ENCODE measurements around the gene TTC27.

TTC27 gene

DNA sequence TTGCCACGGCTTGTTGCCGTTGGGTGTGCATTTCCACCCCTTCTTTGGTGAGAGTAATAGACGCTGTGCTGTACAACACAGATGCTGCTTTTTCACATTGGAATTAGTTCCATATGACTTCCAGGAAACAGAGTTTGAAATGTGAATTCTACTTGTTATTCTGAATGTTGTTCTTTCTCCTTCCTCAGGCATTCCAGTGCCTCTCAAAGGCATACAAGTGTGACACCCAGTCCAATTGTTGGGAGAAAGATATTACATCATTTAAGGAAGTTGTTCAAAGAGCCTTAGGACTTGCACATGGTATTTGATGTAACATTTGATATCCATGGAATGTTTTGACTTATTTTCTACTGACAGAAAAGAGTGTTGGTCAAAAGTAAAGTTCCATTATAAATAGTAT is 184.5 kb downstream of the TTC27 start:
- no peak for DNase-seq (ENCODE audit: low read depth, low spot score)
- no peak overlapping the region for H3K4me3 ChIP-seq (ENCODE audit: low read depth, low read length)
- TF ChIP-seq, protein P1, sequence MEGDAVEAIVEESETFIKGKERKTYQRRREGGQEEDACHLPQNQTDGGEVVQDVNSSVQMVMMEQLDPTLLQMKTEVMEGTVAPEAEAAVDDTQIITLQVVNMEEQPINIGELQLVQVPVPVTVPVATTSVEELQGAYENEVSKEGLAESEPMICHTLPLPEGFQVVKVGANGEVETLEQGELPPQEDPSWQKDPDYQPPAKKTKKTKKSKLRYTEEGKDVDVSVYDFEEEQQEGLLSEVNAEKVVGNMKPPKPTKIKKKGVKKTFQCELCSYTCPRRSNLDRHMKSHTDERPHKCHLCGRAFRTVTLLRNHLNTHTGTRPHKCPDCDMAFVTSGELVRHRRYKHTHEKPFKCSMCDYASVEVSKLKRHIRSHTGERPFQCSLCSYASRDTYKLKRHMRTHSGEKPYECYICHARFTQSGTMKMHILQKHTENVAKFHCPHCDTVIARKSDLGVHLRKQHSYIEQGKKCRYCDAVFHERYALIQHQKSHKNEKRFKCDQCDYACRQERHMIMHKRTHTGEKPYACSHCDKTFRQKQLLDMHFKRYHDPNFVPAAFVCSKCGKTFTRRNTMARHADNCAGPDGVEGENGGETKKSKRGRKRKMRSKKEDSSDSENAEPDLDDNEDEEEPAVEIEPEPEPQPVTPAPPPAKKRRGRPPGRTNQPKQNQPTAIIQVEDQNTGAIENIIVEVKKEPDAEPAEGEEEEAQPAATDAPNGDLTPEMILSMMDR (IDR thresholded peaks at IDR 0.05; ENCODE audit: low read depth, low read length), result no peak
- in situ Hi-C loops (cut with HindIII; ENCODE audit: low sequenced_read_pairs), result no loop called here

- in situ Hi-C loops (cut with HindIII; ENCODE audit: low sequenced_read_pairs), result no loop called here
- TF ChIP-seq, protein P1 (IDR thresholded peaks at IDR 0.05; ENCODE audit: low read depth, low read length), result no peak
- no peak overlapping the region for H3K4me3 ChIP-seq (ENCODE audit: low read depth, low read length)
- no peak for DNase-seq (ENCODE audit: low read depth, low spot score)
Observed at GRCh38 chr2:32820088-32820487, 192.2 kb downstream of the TTC27 start.

DNA sequence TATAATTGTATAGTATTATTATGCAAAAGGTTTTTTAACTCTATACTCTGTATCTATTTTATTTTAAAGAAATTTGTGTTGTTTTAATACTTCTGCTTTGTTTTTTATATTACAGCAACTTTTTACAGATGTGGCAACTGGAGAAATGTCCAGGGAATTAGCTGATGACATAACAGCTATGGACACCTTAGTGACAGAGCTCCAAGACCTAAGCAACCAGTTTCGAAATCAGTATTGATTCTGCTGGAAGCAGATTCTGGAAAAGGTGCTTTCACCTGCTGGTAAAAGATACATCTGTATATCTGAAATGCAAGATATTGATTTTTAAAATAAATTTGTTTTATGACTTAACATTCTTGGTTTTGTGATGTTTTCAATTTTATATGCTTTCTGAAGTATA is 192.9 kb downstream of the TTC27 start:
- TF ChIP-seq, protein P1 (IDR thresholded peaks at IDR 0.05; ENCODE audit: low read depth, low read length), result no peak
- H3K4me3 ChIP-seq (ENCODE audit: low read depth, low read length), result no peak overlapping the region
- in situ Hi-C loops (cut with HindIII; ENCODE audit: low sequenced_read_pairs), result no loop called here
- no peak for DNase-seq (ENCODE audit: low read depth, low spot score)

DNA sequence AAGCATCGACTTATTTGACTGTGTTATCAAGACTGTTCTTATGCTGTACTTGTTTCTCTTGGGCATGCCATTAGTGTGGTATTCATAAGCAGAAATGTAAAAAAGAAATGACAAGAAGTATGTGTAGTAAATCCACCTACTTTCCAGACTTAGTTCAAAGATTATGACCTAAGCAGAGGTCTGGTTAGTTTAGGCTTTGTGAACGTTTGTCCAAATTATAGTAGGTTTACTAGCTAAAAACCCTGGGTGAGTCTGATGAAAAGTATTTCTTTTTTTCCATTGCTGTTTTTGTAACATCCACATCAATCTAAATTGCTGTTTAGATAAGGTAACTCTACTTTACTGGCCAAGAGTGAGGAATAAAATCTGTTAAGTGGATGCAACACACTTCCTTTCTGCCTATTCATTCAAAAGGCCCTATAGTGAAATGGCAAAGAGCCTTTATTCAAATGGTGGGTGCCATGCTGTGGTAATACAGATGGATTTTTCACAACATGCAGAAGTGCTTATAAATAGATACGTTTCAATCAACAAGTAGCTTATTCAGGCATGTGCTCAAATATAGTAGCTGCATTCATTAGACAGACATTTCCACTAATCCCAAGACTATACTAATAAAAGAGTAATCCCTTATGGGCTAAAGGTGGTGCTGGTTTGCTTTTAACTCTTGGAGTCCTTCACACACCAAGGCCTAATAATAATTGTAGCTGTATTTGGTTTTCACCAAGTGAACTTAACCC is 196.4 kb downstream of the TTC27 start:
- H3K4me3 ChIP-seq (ENCODE audit: low read depth, low read length), result no peak overlapping the region
- DNase-seq (ENCODE audit: low read depth, low spot score), result no peak
- TF ChIP-seq, protein P1 (IDR thresholded peaks at IDR 0.05; ENCODE audit: low read depth, low read length), result no peak
- in situ Hi-C loops (cut with HindIII; ENCODE audit: low sequenced_read_pairs), result no loop called here

GRCh38 chr2:32825291-32825712 is 197.5 kb downstream of the TTC27 start:
- H3K4me3 ChIP-seq (ENCODE audit: low read depth, low read length), result no peak overlapping the region
- TF ChIP-seq, protein P1 (IDR thresholded peaks at IDR 0.05; ENCODE audit: low read depth, low read length), result no peak
- in situ Hi-C loops (cut with HindIII; ENCODE audit: low sequenced_read_pairs), result no loop called here
- peak; percentile 44 for DNase-seq (ENCODE audit: low read depth, low spot score)

DNA sequence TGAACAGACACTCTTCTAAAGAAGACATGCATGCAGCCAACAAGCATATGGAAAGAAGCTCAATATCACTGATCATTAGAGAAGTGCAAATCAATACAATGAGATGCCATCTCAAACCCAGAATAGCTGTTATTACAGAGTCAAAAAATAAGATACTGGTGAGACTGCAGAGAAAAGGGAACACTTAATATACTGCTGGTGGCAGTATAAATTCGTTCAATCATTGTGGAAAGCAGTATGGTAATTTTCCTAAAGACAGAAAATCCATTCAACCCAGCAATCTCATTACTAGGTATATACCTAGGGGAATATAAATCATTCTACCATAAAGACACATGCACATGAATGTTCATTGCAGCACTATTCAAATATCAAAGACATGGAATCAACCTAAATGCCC is 202.3 kb downstream of the TTC27 start:
- TF ChIP-seq, protein P1 (IDR thresholded peaks at IDR 0.05; ENCODE audit: low read depth, low read length), result no peak
- in situ Hi-C loops (cut with HindIII; ENCODE audit: low sequenced_read_pairs), result no loop called here
- no peak for DNase-seq (ENCODE audit: low read depth, low spot score)
- H3K4me3 ChIP-seq (ENCODE audit: low read depth, low read length), result no peak overlapping the region

Data from astrocyte of the spinal cord (primary cell).